Hematopoietic multipotent progenitor cell (in vitro differentiated cells): ENCODE results near the gene FANCC. TPM values are rescaled to one million over a fixed set of nuclear protein-coding genes. Genes with fewer than 3 reads are reported as not detected.
"Not testable (repeated sequence)": the region's sequence is repeated elsewhere in the genome, so short reads cannot be mapped to it uniquely, and the experiment has no call there.

Experiments used
- DNase-seq, 3 donors: peaks; one replicate each; pipeline ENCODE4 v3.0.0-alpha.2; 2011 to 2015; ENCODE audit warnings: low read depth in 2 of 3, low spot score in 2 of 3
- total RNA-seq: library from RNA; depleted of rRNA; stranded (reverse); fragments of >200 nt; gene quantifications from one replicate; pipeline ENCODE4 v1.2.3, GENCODE V29; 2012

FANCC gene
- total RNA-seq, 1 donor, result 4.0 TPM

DNA sequence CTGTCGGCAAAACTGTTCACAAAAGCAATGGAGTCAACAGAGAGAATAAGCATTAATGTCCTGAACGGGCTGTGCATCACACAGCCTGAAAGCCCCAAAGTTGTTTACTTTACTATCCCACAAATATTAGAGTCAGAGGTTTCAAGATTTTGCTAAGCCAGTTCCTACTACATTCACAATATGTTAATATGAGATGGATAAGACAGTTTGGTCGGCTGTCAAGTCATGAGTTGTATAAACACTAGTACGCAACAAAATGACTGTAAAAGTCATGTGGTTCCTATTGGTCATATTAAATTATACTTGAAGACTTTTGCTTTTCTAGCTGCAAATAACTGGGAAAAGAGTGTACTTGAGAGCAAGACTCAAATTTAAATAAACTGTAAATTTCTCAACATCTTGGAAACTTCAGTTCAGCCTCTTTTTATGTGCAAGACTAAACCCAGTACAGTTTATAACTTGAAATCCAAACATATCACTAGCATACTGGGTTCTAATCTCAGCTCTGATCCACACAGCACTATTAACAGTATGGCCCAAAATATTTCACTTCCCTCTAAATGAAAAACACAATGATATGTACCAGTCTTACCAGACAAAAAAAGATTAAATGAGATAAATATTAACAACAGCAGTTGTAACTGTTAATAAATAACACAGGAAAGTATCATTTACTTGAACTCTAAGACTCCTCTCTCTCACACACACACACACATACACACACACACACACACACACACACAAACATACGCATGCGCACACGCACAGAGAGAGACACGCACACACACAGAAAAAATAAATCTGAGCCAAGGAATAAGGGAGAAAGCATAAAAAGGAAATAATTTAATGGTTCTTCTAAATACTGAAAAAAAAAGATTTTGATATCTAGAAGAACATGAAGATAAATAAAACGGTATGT is 33.1 kb downstream of the FANCC start:
- DNase-seq, result no peak

DNA sequence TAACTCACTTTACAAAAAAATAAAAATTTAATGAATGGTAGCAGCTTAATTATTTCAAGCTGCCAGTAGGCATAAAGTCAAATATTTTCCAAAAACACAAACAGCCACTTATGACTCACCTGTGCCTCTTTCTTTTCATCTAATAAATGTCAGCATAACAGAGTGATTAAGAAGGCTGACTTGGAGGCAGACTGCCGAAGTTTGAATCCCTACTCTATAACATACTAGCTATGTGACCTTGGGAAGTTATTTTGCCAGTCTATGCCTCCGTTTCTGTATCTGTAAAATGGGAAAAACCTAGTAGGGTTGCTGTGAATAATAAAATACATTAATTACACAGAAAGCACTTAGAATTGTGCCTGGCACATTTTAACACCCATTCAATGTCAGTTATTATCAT is 33.8 kb downstream of the FANCC start:
- no peak for DNase-seq

DNA sequence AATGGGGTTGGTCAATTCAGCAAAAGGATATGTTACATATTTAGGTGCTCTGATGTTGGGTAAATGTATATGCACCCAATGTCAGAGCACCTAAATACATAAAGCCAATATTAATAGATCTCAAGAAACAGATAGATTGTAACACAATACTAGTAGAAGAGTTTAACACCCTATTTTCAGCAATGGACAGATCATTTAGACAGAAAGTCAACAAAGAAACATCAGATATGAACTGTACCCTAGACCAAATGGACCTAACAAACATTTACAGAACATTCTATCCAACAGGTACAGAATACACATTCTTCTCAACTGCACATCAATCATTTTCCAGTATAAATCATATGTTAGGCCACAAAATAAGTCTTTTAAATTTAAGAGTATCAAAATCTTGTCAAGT is 35.2 kb downstream of the FANCC start:
- DNase-seq, result no peak

DNA sequence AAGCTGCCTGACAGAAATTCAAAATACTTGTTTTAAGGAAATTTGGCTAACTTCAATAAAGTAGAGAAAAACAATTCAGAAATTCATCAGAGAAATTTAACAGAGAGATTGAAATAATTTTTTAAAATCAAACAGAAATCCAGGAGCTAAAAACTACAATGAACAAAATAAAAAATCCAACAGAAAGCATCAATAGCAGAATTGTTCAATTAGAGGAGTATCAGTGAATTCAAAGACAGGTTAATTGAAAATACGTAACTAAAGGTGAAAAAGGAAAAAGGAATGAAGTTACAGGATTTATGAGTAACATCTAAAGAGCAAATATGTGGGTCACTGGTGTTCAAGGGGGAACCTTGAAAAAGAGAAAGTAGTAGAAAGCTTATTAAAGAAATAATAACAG is 36.8 kb downstream of the FANCC start:
- DNase-seq, result no peak

DNA sequence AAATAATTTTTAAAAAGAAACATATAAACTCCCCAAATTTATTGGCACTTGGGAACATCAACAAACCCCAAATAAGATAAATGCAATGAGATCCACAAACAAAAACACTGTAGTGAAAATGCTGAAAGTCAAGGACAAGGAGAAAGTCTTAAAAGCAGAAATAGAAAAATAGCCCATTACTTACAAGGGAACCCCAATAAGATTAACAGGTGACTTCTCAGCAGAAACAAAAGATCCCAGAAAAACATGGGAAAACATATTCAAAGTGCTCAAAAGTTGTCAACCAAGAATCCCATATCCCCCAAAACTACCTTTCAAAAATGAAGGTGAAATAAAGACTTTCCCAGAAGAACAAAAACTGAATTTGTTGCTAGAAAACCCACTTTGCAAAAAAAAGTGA is 40.0 kb downstream of the FANCC start:
- no peak for DNase-seq

DNA sequence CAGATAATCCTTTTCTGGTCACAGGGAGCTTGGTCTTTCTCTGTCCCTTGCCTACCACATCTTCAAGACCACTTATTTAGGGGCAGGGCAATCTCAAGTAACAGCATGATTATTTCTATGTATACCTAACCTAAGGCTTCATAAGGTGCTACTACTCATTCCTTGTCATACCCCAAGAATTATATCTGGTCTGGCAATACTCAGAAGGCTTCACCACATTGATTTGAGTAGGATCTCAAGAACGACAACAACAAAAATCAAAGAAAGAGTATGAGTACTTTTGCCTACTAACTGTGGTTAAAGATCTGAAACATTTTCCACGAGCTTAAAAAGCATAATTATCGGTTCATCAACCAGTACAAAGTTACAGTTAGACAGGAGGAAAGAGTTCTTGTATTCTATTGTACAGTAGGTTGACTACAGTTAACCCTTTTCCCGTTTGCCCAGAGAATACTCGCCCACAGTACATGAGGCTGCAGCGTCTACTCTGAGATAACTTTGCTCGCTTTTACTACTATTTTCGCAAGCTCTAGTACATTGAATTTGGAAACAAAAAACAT is 41.0 kb downstream of the FANCC start:
- no peak for DNase-seq

DNA sequence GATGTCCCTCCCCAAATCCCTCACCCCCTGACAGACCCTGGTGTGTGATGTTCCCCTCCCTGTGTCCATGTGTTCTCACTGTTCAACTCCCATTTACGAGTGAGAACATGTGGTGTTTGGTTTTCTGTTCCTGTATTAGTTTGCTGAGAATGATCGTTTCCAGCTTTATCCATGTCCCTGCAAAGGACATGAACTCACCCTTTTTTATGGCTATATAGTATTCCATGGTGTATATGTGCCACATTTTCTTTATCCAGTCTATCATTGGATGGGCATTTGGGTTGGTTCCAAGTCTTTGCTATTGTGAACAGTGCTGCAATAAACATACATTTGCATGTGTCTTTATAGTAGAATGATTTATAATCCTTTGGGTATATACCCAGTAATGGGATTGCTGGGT is 43.3 kb downstream of the FANCC start:
- DNase-seq, result not testable (repeated sequence)

DNA sequence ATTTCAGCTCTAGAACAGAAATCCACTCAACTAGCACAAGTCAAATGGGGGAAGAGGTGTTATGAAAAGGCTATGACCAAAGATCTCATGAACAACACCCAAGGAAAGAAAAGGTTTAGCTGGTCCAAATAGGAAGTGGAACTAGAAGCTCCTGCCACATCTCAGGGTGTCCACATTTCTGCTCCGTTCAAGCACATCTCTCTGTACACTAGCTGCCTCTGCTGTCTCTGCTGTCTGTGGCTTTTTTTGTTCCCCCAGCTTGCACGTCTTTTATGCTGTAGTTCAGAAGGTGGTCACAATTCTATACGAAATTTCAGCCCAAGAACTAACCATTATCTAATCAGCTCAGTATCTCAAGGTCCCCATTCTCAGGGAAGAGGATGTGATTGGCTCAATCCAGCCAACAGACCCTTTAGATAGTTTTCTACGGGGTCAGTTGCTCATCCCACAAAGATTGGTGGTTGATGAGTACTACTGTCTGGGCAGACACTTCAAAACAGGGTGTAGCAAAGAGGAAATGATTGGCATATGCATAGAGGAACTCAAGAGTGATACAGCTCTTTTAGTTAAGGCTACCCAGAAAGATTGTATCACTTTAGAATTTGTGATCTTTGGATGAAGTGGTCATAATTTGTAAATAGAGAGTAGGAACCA is 44.0 kb downstream of the FANCC start:
- DNase-seq, result no peak

DNA sequence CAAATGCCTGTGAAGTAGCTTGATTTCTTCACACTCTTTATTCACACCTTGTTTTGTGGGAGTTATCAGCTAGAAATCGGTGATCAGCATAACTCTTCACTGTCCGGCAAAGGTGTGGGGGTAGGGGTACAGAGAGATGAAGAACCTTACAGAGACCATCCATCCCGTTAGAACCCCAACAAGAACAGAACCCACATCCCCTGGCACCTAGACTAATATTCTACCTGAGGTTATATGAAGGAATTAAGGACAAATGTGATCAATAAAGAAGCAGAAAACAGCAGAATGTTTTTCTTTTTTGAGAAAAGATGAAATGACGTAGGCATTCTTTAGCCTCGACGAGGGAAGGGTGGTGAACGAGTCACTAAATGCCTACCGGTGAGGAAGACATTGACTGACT is 44.7 kb downstream of the FANCC start:
- DNase-seq, result no peak

DNA sequence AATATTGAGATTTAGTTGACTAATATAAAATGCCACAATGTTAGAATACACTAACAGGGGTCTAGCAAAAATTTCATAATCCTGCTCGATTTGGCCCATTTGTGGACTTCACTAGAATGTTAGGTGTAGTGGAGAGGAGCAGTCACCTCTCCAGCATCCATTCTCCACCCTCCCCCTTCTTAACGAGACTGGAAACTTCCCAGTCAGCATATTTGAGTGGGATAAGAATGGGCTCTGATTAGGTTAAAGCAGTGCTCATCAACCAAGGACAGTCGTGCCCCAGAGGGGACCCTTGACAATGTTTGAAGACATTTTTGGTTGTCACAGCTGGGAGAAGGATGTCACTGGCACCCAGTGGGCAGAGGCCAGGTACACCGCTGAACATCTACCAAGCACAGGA is 46.7 kb downstream of the FANCC start:
- DNase-seq, result no peak

DNA sequence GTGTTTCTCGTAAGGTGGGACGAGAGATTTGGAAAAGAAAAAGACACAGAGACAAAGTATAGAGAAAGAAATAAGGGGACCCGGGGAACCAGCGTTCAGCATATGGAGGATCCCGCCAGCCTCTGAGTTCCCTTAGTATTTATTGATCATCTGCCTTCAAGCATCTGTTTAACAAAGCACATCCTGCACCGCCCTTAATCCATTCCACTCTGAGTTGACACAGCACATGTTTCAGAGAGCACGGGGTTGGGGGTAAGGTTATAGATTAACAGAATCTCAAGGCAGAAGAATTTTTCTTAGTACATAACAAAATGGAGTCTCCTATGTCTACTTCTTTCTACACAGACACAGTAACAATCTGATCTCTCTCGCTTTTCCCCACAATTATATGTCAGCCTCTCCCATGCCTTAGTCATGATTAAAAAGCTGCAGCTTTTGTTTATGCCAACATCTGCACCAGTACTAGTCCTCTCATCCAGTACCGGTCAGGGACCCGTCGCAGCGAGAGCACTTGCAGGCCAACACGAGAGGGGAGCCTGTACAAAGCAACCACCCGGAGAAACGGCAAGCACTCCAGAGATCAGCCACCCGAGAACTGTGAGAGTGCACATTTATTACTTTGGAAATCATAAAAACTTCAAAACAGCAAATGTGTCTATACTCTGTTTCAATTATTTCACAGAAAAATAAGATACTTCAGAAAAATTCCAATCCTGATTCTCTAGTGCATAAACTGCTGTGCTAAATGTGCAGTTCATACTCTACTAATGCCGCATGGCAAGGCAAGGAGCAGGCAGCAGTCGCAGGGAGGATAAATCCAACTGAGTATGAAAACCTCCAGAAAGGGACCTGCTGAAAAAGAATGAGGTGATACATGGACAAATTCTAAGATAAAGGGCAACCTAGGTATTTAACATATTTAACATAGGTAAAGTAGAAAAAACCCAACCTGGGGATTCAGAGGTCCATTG is 47.4 kb downstream of the FANCC start:
- not testable (repeated sequence) for DNase-seq

DNA sequence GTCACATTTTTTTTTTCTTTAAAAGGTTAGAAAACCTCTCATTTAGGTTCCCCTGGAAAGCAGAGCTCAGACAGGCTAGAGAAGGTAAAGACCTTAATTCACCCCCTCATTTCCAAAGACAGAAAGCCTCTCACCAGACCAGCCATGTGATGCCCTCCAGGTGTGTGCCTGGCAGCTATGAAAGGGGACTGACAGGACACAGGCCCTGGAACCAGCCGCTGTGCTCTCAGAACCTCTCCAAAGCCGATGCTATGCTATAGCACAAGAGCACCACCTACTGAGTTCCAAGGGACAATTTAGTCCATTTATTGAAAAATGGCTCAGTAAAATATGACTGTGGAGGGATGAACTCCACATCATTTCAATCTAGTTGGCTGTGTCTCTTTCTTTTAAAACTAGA is 48.8 kb downstream of the FANCC start:
- DNase-seq, result peak in 2 of 3 donors; percentile 7 to 8

DNA sequence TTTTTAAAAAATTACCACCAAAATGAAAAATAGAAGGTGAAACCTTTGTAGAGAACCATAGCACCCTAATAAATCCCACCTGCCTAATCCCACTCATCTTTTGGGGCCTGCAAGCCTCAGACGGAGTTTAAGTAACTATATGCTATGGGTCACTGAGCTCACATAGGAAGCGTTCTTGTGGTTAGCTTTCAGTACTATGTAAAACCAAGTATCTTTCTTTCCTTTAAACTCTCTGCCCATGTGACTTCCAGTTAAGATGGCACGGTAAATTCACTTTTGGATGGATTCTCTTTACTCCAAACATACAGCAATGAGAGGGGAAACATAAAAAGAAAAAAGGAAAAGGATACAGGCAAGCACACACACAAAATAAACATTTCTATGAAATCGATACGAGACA is 50.9 kb downstream of the FANCC start:
- DNase-seq, result no peak

DNA sequence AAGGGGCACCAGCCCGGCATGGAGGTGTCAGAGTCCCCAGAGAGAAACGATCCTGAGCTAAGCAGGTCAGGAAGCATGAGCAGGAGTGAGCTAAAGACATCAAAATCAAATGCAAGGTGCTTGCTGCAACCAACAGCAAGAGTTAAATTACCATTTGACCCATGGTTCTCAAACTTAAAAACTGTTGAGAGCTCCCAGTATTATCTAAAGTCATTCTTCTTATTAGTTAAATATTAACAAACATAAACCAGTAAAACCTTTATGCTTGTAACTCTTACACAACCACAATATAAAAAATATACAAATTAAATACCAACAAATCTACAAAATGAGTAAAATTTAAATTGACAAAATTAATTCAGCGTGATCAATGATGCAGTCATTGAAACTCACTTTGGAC is 51.5 kb downstream of the FANCC start:
- no peak for DNase-seq

DNA sequence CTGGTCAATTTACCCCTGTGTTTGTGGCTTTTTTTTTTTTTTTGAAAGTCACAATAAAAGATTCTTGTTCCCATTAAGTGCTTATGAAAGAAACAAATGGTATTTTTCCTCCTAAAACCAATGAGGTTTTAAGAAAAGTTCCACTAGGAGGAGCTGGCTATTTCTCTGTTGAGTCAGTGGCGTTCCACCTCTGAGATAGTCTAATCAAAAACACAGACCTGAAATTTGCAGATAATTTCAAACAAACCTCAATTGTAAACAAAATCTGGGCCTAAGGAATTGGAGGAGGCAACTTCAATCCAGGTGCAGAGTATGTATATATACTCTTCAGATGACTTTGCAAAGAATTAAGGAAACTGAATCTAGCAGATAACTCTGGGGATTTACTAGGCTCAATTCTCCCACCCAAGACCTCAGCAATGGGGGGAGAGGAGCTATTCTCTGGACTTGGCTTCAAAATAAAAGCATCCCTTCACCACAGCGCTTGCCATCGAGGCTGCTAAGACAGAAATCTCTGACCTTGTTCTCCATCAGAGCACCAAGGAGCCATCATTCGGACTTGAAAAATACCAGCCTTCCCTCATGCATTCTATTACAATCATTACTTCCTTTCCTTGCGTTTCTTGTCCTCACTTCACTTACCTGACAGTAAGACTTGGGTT is 52.4 kb downstream of the FANCC start:
- DNase-seq, result peak in 2 of 3 donors; percentile 17 to 20

DNA sequence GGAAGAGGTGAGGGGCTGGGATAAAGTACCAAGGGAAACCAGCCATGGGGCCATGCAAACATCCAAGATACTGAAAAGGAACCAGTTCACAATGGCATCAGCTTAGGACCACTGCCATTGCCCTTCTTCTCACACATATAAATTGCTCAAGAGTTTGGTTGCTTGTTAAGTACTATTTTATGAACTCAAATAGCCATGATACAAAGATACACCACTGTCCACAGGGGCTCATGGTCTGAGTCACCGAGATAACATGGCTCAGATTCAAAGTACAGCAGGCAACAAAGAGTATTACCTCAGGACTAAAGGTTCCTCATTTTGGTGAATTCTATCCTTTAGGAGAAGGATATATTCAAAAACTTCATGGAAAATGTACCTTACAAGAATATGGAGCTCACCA is 55.6 kb downstream of the FANCC start:
- no peak for DNase-seq

DNA sequence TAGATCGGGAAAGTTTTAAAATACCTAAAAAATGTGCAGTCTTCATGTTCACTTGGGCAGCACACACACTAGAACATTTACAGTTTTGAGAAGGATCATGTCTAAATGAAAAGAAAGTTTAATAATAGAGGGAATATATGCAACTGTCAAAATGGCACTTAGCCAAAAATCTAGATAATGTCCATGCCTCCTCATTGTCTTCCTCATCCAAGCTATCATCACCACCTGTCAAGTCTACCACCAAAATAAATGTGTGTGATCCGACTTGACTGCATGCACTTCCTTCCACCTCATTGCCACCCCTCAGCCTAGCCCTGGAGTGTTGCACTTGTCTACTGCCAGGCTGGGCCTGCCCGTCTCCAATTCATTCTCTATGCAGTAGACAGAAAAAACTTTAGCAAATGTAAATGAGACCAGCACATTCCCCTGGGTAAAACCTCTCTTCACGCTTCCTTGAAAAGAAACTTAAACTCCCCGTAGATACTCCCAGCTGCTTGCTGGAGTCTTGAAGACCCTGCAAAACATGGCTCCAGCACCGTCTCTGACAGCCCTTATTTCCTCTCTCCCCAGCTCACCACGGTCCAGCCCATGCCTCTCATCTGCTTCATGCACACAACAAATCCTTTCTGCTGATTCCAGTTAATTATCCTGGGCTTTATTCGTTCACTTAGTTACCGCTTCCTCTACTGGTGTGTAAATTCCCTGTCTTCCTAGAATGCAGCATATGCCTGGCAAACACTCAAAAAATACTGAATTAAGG is 66.9 kb downstream of the FANCC start:
- DNase-seq, result no peak

DNA sequence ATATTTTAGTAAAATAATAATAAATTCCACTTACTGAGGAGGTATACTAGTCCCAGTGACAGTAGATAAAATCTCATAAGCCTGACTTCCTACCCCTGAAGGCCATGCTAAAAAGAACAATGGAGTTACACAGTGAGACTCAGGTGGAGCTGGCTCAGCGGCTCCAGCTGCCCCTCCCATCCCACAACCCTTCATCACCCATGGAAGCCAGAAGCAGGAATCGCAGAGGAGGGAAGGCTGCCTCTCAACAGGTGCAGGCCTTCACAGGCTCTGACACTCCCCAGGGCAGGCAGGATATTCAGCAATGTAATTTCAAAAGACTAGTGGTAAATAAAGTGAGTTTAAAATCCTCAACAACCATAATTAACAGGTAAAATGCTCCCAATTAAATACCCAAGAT is 67.5 kb downstream of the FANCC start:
- no peak for DNase-seq

DNA sequence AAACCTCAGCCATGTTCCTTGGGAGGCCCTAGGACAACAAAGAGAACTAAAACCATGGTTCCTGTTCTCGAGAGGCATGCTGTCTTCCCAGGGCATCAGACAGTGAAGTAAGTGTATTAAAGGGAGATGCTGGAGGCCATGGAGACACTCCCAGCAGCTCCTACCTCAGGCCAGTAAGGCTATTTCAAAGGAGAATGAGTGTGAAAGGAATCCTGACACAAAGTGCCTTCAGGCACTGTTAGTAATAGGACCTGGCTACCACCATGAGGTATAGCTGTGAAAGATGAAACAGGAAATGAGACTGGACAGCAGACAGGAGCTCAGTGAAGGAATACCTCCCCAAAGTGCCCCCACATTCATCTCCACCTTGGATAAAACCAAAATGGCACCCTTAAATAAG is 71.0 kb downstream of the FANCC start:
- DNase-seq, result no peak
